Fibroblast of skin of right biceps (primary cell): ENCODE results near the gene LTBP2.

Experiments used
- DNase-seq: peaks from one replicate; pipeline ENCODE4 v3.0.0-alpha.2; 2013

Gene LTBP2

GRCh38 chr14:74611650-74612349 is at the start of gene LTBP2:
Gene LTBP2, minus strand, starts transcription at chr14:74612237. Its CDS starts 293 bp downstream, at chr14:74611944.
- DNase-seq = peak; percentile 53

GRCh38 chr14:74660863-74661262 is 48.8 kb upstream of the LTBP2 start:
- DNase-seq = no peak

DNA sequence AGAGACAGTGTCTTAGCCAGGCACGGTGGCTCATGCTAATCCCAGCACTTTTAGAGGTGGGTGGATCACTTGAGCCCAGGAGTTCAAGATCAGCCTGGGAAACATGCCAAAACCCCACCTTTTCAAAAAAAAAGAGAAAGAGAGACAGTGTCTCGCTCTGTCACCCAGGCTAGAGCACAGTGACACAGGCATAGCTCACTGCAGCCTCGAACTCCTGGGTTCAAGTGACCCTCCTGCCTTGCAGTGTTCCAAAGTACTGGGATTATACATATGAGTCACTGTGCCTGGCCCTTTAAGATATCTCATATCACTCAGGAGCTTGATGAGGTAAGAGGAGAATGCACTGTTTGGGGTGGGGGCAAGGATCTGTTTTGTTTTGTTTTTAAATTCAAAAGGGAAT is 48.1 kb upstream of the LTBP2 start:
- no peak for DNase-seq

GRCh38 chr14:74658535-74659131 is 46.6 kb upstream of the LTBP2 start:
- peak; percentile 82 for DNase-seq

DNA sequence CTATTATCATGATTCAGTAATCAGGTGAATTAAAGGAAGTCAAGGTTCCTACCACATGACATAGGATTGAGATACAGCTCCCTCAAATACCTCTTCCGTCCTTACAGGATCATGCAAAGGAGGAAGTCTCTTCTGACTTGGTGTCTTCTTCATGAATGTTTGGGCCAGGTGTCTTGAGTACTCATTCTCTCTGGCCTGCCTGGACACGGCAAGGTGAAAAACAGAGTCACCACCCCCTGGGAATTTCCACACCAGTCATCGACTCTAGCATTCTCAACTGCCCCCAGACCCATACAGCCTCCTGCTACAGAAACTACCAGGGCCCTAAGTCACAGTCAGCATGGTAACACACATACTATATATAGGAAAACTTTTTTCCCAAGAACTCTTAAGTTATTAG is 44.9 kb upstream of the LTBP2 start:
- DNase-seq = no peak

- DNase-seq = peak; percentile 77
Observed at GRCh38 chr14:74655599-74656395, 43.8 kb upstream of the LTBP2 start.

DNA sequence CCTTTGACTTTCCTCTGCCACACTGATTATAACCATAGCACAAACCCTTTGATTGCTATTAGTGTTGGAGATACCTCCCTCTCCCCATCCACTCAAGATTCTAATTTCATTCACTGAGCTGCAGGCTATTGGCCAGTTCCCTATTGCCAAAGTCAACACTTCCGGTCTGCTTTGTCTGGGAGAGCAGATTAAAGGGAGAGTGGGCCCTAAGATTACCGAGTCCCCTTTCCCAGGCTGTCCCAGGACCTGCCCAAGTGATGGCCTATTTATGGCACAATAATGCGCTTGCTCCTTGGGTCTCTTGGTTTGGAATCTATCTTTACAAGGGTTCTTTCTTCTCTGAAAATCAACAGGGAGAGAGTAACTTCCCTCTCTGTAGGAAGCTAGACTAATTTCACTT is 42.9 kb upstream of the LTBP2 start:
- DNase-seq = no peak

DNA sequence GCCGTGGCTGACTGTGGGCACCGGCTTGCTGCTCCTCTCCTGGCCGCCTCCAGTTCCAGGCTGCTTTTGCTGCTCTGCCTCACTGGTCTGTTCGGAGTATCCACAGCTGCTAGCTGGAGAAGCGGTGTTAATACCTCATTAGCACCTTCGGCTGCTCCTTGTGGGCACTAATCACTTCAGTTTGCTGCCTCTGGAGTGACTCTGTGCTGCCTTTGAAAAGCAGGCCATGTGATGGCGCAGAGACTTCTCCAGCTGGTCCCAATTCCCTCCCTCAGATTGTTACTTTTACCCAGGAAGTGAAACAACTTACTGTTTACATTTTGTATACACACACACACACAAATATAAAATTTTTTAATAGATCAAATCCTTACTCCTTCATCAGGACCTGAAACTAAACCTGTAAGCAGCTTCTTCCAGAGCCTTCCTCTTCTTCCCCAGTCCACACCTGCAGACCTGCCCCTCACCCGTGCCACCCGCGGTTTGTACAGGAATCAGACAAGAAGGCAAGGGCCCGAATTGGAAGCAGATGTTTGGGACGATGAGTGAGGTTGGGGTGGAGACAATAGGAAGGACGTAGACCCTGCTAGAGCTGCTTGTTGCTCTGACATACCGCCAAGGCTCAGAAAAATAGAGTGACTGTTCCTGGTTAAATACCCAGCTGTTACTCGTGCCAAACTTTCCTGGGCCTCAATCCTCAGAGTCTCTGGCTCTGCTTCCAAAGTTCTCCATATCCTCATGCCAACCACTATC is 41.5 kb upstream of the LTBP2 start:
- DNase-seq = peak; percentile 85

GRCh38 chr14:74652541-74652940 is 40.5 kb upstream of the LTBP2 start:
- DNase-seq = no peak

DNA sequence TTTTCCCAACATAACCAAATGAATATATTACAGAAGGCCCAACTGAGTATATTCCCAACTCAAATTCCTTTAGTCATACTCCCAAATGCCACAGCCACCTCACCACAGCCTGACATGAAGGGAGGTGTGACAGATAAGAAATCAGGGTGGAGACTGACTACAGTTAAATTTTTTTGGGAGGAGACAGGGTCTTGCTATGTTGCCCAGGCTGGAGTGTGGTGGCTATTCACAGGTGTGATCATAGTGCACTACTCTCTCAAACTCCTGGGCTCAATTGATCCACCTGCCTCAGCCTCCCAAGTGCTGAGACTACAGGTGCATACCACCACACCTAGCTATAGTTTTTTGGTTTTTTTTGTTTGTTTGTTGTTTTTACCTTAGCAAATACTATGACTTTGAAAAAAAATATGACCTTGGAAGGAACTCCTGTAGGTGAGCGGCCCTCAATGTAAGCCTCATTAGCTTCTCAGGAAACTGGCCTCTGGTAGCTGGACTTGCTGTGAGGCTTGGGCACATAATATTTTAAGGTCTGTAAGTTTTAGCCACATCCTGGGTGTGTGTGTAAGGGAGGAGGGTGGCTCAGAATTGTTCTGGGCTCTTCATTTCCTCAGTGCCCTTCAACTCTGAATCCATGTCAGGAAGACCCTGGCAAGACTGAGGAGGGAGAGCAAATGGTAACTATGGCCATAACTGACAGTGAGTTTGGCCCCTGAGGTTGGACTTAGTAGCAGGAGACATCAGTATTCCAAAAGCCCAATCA is 39.1 kb upstream of the LTBP2 start:
- DNase-seq = no peak

DNA sequence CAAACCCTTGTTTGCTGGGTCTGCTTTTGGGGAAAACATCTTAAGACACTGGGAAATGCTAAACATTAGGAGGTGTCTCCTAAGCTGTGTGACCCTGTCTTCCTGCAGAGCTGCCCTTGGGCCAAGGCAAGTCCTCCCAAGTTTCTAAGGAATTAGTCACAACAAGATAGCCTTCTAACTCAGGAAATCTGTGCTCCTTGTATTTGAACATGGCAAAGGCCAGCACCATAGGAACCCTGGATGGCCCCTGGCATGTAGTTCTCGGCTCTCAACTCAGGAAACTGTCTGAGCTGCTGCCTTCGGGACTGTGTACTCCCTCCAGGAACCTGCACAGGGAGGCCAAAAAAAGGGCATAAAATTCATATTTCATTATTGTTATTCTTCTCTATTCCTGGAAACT is 37.6 kb upstream of the LTBP2 start:
- no peak for DNase-seq

GRCh38 chr14:74649167-74649566 is 37.1 kb upstream of the LTBP2 start:
- no peak for DNase-seq

DNA sequence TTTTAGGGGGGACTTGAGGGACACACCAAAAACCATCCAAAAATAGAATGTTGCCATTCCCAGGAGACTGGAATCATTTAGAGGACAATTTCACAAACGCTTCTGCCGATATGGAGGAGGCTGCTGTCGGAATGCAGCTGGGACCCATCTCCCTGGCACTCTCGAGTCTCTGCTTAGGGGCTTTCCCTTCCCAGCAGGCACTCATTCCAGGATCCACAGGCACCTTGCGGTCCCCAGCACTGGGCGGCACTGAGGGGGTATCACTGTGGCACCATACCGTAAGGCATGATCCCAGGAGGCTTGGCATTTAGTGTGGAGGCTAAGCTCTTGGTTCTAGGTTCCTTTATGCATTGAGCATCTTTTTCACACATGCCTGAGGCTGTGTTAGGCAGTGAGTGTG is 36.6 kb upstream of the LTBP2 start:
- DNase-seq = no peak

DNA sequence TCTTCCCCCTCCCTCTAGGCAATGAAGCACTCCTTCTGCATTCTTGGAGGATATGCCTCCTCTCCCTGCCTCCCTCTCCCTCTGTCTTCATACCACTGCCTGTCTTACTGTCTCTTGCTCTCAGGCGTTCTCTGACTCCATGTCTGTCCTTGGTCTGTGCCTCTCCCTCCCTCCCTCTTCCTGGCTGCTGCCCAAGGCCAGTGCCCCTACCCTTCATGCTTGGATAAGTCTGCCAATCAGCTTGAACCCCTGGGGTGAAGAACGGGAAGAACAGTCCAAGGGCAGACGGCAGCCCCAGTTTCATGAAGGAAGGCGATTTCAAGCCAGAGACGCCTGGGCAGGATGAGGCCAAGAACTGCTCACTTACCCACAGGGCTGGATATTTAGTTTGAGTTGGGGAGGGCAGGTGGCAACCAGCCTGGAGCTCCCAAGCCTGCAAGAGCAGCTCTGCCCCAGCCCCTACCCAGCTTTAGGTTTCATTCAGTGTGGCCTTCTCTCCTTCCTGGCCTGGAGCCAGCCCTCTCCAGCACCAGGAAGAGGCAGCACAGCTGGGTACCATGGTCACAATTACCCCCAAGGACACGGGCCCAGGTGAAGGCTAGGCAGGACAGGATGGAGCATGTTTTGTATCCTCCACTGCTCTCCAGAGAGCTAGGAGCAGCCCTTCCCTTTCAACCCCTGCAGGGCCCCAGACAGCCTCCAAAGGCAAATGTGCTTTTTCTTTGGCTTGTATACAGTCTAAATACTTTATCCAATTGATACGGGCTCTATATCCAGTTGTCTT is 35.8 kb upstream of the LTBP2 start:
- DNase-seq = no peak

DNA sequence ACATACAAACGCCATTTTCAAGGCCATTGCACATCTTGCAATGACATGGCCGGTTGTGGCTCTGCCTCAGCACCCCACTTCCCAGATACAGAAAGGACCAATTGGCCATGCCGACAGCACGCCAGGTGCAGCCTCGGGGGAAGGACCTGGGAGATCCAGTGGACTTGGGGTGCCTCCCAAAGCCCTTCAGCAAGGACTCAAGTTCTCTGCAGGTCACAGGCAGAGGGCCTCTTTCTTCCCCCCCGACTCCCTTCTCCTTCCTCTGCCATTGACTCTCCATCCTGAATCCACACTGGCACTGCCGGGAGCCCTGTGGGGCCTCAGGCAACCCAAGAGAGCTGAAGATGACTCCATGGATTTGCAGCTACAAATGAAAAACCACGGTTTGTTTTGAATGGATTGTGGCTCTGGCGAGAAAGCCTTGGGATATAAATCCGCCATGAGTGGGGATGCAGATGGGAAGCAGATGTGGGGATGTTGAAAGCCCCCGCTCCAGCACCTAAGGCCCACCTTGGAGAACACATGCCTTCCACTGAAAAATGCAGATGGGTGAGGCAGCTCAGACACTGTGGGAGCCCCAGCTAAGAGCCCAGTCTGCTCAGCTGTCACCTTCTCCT is 35.1 kb upstream of the LTBP2 start:
- DNase-seq = no peak

- no peak for DNase-seq
Observed at GRCh38 chr14:74645756-74646470, 33.9 kb upstream of the LTBP2 start.

- no peak for DNase-seq
Observed at GRCh38 chr14:74645244-74645643, 33.2 kb upstream of the LTBP2 start.

- DNase-seq = no peak
Observed at GRCh38 chr14:74641601-74642391, 29.8 kb upstream of the LTBP2 start.

GRCh38 chr14:74638966-74639365 is 26.9 kb upstream of the LTBP2 start:
- no peak for DNase-seq

GRCh38 chr14:74638066-74638465 is 26.0 kb upstream of the LTBP2 start:
- no peak for DNase-seq
